ENCODE measurements around the gene CHST3. TPM values are rescaled to one million over a fixed set of nuclear protein-coding genes. Genes with fewer than 3 reads are reported as not detected.

The CHST3 gene
- total RNA-seq, 1 donor from 2014 or later = not detected

DNA sequence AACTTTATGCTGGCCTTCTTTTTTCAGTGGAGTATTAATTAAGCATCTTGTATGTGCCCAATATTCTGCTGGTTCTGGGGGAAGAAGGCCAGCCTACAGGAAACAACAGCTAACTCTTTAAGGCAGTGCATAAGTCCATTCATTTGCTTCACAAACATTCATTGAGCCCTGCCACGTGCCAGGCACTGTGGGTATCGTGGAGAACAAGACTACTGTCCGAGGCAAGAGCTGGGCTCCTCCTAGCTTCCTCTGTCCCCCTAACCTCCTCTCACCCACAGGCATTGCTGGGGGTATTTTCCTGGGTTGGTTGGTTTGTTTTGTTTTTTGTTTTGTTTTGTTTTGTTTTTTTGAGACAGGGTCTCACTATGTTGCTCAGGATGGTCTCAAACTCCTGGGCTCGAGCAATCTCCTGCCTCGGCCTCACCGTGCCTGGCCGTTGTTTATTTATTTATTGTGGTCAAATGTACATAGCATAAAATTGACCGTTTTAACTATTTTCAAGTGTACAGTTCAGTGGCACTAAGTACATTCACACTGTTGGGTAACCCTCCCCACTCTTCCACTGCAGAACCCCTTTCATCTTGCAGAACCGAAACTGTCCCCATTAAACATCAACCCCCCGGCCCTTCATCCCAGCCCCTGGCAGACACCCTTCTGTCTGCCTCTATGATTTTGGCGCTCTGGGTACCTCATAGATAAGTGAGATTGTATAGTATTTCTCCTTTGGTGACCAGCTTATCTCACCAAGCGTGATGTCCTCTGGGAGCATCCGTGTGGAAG lies 32.6 kb downstream of the CHST3 start:
- ATAC-seq (ENCODE audit: low read depth) = no peak
- no peak for TF ChIP-seq CTCF (IDR thresholded peaks at IDR 0.05)
- DNase-seq = no peak
- ChIA-PET CTCF (no interaction called here), POLR2A (no interaction called here)
- intact Hi-C loops (cut with micrococcal nuclease) = no loop called here
- Mint-ChIP-seq H3K4me3 (no peak overlapping the region), H3K27ac (no peak overlapping the region), H3K27me3 (peaks cover 6% of the 10 kb centered on the region), H3K36me3 (ENCODE audit: low read depth) (no peaks in the 10 kb centered on the region), H3K9me3 (peaks cover 2% of the 10 kb centered on the region), H3K4me1 (peaks cover 21% of the 10 kb centered on the region)

GRCh38 chr10:71998119-71998839 lies 34.1 kb downstream of the CHST3 start:
- H3K36me3 Mint-ChIP-seq (ENCODE audit: low read depth) = no peaks in the 10 kb centered on the region
- TF ChIP-seq CTCF (IDR thresholded peaks at IDR 0.05) = no peak
- no peak overlapping the region for H3K4me3 Mint-ChIP-seq
- intact Hi-C loops (cut with micrococcal nuclease) = no loop called here
- ChIA-PET POLR2A (no interaction called here), CTCF (no interaction called here)
- H3K4me1 Mint-ChIP-seq = peaks cover 21% of the 10 kb centered on the region
- peaks cover 2% of the 10 kb centered on the region for H3K9me3 Mint-ChIP-seq
- H3K27ac Mint-ChIP-seq = no peak overlapping the region
- H3K27me3 Mint-ChIP-seq = peaks cover 4% of the 10 kb centered on the region
- DNase-seq (no peak), ATAC-seq (ENCODE audit: low read depth) (no peak)

DNA sequence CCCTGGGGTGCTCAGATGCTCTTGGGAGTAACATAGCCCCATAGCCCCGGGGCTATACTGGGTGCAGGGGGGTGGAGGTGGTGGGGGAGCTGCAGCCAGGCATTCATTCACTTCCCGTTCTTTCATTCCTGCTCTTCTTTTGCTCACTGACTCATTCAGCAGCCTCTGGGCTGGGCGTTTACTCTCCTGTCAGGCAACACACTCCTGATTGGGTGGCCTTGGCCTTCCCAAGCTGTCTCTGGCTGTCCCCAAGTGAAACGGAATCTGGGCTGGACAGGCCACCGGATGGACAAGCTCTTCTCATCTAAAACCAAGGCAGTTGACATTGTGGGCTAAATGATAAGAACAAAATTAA lies 34.6 kb downstream of the CHST3 start:
- ATAC-seq (ENCODE audit: low read depth) (no peak), DNase-seq (no peak)
- H3K27me3 Mint-ChIP-seq = peaks cover 2% of the 10 kb centered on the region
- intact Hi-C loops (cut with micrococcal nuclease) = no loop called here
- ChIA-PET POLR2A (no interaction called here), CTCF (no interaction called here)
- peaks cover 21% of the 10 kb centered on the region for H3K4me1 Mint-ChIP-seq
- H3K9me3 Mint-ChIP-seq = peaks cover 2% of the 10 kb centered on the region
- H3K27ac Mint-ChIP-seq = no peak overlapping the region
- no peak overlapping the region for H3K4me3 Mint-ChIP-seq
- TF ChIP-seq CTCF (IDR thresholded peaks at IDR 0.05) = no peak
- H3K36me3 Mint-ChIP-seq (ENCODE audit: low read depth) = no peaks in the 10 kb centered on the region

- no peak for TF ChIP-seq CTCF (IDR thresholded peaks at IDR 0.05)
- Mint-ChIP-seq H3K4me3 (no peak overlapping the region), H3K27me3 (peaks cover 2% of the 10 kb centered on the region), H3K9me3 (no peaks in the 10 kb centered on the region), H3K36me3 (ENCODE audit: low read depth) (no peaks in the 10 kb centered on the region), H3K27ac (no peak overlapping the region), H3K4me1 (peaks cover 21% of the 10 kb centered on the region)
- ChIA-PET POLR2A (no interaction called here), CTCF (no interaction called here)
- no peak for DNase-seq
- peak; percentile 56 for ATAC-seq (ENCODE audit: low read depth)
- intact Hi-C loops (cut with micrococcal nuclease) = no loop called here
Observed at GRCh38 chr10:71999360-72000072, 35.3 kb downstream of the CHST3 start.
